HG02610 (cell line): ENCODE measurements around the gene CNTNAP2.

ENCODE experiments used
- ATAC-seq: cut with Tn5 transposase; IDR thresholded peaks from one replicate; pipeline ENCODE4 v1.9.1; 2021; ENCODE audit warnings: mild to moderate bottlenecking, moderate library complexity; ENCODE audit not compliant: unreplicated experiment

CNTNAP2 gene

GRCh38 chr7:146285418-146285817 lies 168.8 kb downstream of the CNTNAP2 start:
- no peak for ATAC-seq

DNA sequence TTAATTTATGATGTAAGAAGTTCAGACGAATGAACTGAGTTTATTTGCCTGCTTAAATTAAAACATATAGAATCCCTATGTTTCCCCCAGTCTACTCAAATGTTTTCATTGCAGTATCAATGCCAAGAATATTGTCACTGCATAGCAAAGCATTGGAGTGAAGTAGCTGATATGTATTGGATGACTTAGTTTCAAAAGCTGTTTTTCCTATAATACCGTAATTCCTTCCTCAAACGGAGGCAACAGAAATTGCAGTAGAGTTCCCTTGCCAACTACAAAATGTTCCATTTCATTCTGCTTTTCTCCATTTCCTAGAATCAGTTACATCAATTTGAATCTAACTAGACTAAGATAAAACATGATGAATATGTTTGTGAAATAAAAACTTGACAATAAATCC lies 174.1 kb downstream of the CNTNAP2 start:
- no peak for ATAC-seq

DNA sequence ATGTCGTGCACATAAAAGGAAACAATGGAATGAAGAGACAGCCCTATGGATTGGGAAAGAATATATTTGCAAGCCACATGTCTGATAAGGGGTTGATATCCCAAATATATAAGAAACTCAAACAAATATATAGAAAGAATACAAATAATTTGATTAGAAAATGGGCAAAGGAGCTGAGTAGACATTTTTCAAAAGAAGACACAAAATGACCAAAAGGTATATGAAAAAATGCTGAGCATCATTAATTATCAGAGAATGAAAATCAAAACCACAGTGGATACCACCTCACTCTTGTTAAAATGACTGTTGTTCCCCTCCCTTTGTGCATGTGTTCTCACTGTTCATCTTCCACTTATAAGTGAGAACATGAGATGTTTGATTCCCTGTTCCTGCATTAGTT lies 175.3 kb downstream of the CNTNAP2 start:
- no peak for ATAC-seq

GRCh38 chr7:146296028-146296427 lies 179.4 kb downstream of the CNTNAP2 start:
- no peak for ATAC-seq

GRCh38 chr7:146314962-146315361 lies 198.4 kb downstream of the CNTNAP2 start:
- no peak for ATAC-seq

GRCh38 chr7:146319629-146320028 lies 203.0 kb downstream of the CNTNAP2 start:
- ATAC-seq = no peak

DNA sequence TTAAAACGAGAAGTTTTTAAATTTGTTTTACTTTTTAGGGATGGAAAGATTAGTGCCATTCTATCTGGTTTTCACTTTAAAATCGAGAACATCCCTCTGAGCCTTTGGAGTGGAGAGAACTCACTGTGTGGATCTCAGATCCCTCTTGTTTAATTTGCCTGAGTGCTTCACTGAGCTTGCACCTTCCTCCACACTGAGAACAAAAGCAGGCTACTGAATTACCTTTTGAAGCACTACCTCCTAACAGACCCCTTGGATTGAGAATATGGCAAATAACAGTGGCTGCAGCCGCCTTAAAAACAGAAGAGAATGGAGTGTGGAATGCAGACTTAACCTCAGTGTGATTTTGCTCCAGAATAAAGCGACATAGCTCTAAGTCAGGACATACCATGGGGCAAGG lies 204.7 kb downstream of the CNTNAP2 start:
- no peak for ATAC-seq

DNA sequence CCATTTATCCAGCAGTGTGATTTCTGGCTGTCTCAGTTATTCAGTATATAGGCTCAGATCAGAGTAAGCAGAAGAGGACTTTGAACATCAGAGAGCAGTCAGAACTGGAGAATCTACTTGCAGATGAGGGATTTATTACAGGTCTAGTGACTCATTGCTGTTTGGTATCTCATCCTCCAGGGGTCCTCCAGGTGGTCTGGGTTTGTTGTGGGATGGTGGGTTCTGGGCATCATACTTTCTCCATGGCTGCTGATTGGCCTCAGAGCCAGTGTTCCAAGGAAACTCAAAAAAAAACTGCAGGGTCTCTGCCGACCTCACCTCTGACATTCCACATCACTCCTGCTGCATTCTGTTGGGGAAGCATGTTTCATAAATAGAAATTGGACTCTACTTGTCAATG lies 214.8 kb downstream of the CNTNAP2 start:
- no peak for ATAC-seq

DNA sequence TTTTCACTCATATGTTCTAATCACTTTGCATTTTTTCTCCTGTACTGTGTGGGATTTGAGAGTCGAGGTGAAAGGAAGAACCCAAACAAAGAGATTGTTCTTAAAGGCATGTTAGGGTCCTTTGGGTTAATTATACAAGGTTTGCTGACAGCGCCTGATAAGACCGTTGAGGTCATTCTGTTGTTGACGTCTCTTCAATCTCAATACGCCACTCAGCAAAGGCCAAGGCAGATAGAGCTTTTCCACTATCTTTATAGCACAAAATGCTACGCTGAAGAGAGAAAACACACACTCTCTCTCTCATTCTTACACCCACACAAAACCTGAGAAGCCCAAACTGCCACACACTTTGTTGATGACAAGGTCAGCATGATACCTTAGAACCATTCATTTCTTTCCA lies 228.7 kb downstream of the CNTNAP2 start:
- ATAC-seq = no peak

GRCh38 chr7:146346096-146346495 lies 229.5 kb downstream of the CNTNAP2 start:
- no peak for ATAC-seq

- ATAC-seq = no peak
These were observed 238.6 kb downstream of the CNTNAP2 start for GRCh38 chr7:146355216-146355615.

GRCh38 chr7:146359176-146359575 lies 242.6 kb downstream of the CNTNAP2 start:
- no peak for ATAC-seq

GRCh38 chr7:146366938-146367337 lies 250.3 kb downstream of the CNTNAP2 start:
- ATAC-seq = no peak

DNA sequence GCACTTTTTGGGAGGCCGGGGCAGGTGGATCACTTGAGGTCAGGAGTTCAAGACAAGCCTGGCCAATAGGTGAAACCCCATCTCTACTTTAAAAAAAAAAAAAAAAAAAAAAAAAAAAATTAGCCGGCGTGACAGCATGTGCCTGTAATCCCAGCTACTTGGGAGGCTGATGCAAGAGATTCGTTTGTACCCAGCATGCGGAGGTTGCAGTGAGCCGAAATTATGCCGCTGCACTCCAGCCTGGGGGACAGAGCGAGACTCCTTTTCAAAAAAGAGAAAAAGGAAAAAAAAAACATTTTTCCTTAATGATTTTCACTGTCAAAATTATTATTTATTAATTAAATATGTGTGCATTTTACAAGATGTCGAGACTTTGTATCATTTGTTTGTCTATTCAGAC lies 253.6 kb downstream of the CNTNAP2 start:
- no peak for ATAC-seq

- ATAC-seq = no peak
These were observed 258.6 kb downstream of the CNTNAP2 start for GRCh38 chr7:146375170-146375569.

GRCh38 chr7:146378196-146378595 lies 261.6 kb downstream of the CNTNAP2 start:
- ATAC-seq = no peak

GRCh38 chr7:146387140-146387539 lies 270.5 kb downstream of the CNTNAP2 start:
- no peak for ATAC-seq

DNA sequence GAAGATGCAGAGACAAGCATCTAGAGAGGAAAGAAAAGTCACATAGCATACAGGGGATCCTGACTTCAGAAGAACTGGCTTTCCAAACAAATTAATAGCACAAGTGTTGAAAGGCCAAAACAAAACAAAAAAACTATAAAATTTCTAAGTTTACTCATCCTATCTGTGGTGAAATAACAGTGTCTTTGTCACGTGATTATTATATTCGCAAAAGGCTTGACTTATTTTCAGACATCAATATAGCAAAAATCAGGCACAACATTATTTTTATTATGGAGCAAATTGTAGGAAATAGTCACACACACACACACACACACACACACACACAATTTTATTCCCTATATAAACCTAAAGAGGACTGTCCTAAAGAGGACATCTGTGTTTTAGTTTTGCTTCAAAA lies 272.3 kb downstream of the CNTNAP2 start:
- no peak for ATAC-seq

DNA sequence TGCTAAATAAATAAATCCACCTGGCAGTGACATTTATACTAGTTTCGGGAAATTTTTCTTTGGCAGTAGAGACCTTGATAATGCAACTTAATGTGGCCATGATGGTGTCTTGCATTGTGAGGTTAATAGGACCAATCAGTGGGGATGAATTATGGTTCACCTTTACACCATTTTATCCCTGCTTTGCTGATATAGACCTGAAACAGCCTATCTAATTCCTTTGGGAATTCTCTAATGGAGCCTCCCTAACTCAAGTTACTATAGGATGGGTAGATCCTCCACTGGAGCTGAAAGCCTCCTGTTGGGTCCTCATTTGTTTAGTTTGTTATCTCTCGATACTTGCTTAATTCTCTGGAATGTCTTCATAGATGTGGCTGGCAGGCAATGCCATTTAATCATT lies 276.7 kb downstream of the CNTNAP2 start:
- ATAC-seq = no peak

DNA sequence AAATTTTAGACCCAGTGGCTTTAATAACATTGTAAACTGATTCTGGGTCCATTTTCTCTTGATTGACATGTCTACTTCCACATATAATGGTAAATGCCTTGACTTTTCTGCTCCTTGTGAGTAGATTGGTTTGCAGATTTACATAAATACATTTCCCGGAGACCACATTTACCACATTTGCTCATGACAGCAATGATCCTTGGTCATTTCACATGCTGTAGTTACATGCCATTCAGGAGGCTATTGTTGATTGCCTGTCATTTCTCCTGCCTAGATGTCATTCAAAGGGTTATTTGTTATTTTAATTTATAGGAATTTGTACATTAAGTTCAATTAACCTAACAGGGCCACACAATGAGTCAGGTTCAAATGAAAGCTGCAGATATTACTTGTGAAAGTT lies 280.5 kb downstream of the CNTNAP2 start:
- ATAC-seq = no peak

- ATAC-seq = no peak
These were observed 285.3 kb downstream of the CNTNAP2 start for GRCh38 chr7:146401939-146402338.

DNA sequence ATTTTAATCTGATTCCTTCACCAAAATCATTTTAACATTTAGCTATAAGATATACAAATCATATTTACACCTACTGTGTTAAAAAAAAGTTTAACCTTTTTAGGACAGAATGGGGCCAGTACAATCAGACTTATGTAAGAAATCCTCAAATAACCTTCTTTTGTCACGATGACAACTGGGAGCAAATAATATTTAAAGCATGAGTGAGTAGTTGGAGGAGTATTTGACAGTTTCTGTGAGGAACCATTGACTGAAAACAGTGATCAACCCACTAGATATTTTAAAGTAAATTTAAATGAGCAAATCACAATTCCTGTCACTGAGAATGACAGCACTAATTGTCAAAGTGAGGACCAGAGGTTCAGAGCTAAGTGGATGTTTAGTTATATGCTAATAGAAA lies 289.1 kb downstream of the CNTNAP2 start:
- ATAC-seq = no peak

- ATAC-seq = no peak
These were observed 295.4 kb downstream of the CNTNAP2 start for GRCh38 chr7:146411975-146412374.

GRCh38 chr7:146412781-146413180 lies 296.2 kb downstream of the CNTNAP2 start:
- ATAC-seq = no peak
